Breast epithelium (tissue), 4 donors: Measurements from ENCODE around the gene STX16. TPM values are rescaled to one million over a fixed set of nuclear protein-coding genes. Genes with fewer than 3 reads are reported as not detected.

Source experiments
- DNase-seq, 2 donors: peaks; one replicate each; pipeline ENCODE4 v3.0.0-alpha.2; 2019; ENCODE audit warnings: low spot score in 2 of 2
- H3K27ac ChIP-seq, 2 donors: fragments of 200-600 bp; sonication (generic) in 1 of 2; one replicate each; pipeline ENCODE4 v1.5.1; 2016 to 2019; ENCODE audit warnings: mild to moderate bottlenecking in 1 of 2
- H3K27me3 ChIP-seq, 2 donors: fragments of 200-600 bp; sonication (generic) in 1 of 2; one replicate each; pipeline versions ENCODE4 v1.5.1 to v1.6.0; 2017 to 2019; ENCODE audit warnings: control low read depth in 1 of 2, mild to moderate bottlenecking in 1 of 2
- H3K36me3 ChIP-seq: fragments of 200-600 bp; one replicate; pipeline ENCODE4 v1.5.1; 2019
- H3K4me1 ChIP-seq, 2 donors: fragments of 200-600 bp; sonication (generic); one replicate each; pipeline ENCODE4 v1.5.1; 2016 to 2019; ENCODE audit warnings: control low read depth in 1 of 2
- H3K4me3 ChIP-seq, 3 donors: fragments of 200-600 bp; sonication (generic); 1 replicate in 2 of 3; 2 replicates in 1 of 3; pipeline ENCODE4 v1.5.1; 2016 to 2019; ENCODE audit warnings: mild to moderate bottlenecking in 3 of 3, moderate library complexity in 2 of 3
- H3K9me3 ChIP-seq, 2 donors: fragments of 200-600 bp; sonication (generic) in 1 of 2; one replicate each; pipeline ENCODE4 v1.5.1; 2016 to 2019; ENCODE audit warnings: control low read depth in 1 of 2
- POLR2A ChIP-seq: fragments of 450-650 bp; IDR thresholded peaks from one replicate; pipeline ENCODE4 v1.6.1; 2016; ENCODE audit warnings: antibody characterized with exemption, mild to moderate bottlenecking, moderate library complexity
- POLR2AphosphoS5 ChIP-seq, 3 donors: sonication (generic); formaldehyde crosslinking; IDR thresholded peaks; one replicate each; pipeline ENCODE4 v1.6.1; 2017; ENCODE audit warnings: antibody characterized with exemption in 3 of 3
- intact Hi-C: fragments of 100-400 bp; cut with DNase I; formaldehyde crosslinking; loops from one replicate; pipeline ENCODE4 v1.15.1; 2023; ENCODE audit warnings: low total_unique reads
- total RNA-seq, 3 donors: library from RNA; depleted of rRNA; stranded (reverse); fragments of >200 nt; gene quantifications; one replicate each; pipeline ENCODE4 v1.1.0, GENCODE V29; 2016
- TF ChIP-seq, protein P1 (sequence below), 3 donors: fragments of 450-650 bp; IDR thresholded peaks; one replicate each; pipeline ENCODE4 v1.5.1; 2016 to 2017; ENCODE audit warnings: antibody characterized with exemption in 3 of 3, mild to moderate bottlenecking in 3 of 3, moderate library complexity in 3 of 3

Gene STX16
- total RNA-seq, 3 donors from 2014 or later, result 54.4 to 76.5 (median 74.4) TPM

- Histone ChIP-seq H3K27me3 (no peaks in the 10 kb centered on the region), H3K9me3 (no peaks in the 10 kb centered on the region), H3K4me3 (no peak overlapping the region), H3K36me3 (peaks cover under 1% of the 10 kb centered on the region), H3K27ac (no peak overlapping the region), H3K4me1 (peaks cover 5 to 23% of the 10 kb centered on the region in 2 donors)
- intact Hi-C loops, result no loop called here
- no peak for DNase-seq
- TF ChIP-seq, protein P1, sequence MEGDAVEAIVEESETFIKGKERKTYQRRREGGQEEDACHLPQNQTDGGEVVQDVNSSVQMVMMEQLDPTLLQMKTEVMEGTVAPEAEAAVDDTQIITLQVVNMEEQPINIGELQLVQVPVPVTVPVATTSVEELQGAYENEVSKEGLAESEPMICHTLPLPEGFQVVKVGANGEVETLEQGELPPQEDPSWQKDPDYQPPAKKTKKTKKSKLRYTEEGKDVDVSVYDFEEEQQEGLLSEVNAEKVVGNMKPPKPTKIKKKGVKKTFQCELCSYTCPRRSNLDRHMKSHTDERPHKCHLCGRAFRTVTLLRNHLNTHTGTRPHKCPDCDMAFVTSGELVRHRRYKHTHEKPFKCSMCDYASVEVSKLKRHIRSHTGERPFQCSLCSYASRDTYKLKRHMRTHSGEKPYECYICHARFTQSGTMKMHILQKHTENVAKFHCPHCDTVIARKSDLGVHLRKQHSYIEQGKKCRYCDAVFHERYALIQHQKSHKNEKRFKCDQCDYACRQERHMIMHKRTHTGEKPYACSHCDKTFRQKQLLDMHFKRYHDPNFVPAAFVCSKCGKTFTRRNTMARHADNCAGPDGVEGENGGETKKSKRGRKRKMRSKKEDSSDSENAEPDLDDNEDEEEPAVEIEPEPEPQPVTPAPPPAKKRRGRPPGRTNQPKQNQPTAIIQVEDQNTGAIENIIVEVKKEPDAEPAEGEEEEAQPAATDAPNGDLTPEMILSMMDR (IDR thresholded peaks at IDR 0.05), result no peak
- TF ChIP-seq POLR2AphosphoS5 (IDR thresholded peaks at IDR 0.05), result no peak
- TF ChIP-seq POLR2A, result no peak
Observed at GRCh38 chr20:58695084-58695722, 44.1 kb downstream of the STX16 start.

GRCh38 chr20:58695895-58696375, 44.9 kb downstream of the STX16 start:
- TF ChIP-seq POLR2A (no peak), POLR2AphosphoS5 (IDR thresholded peaks at IDR 0.05) (no peak)
- TF ChIP-seq, protein P1 (IDR thresholded peaks at IDR 0.05), result no peak
- Histone ChIP-seq H3K36me3 (peaks cover 6% of the 10 kb centered on the region), H3K4me3 (no peak overlapping the region), H3K27ac (no peak overlapping the region), H3K4me1 (peaks cover 5 to 16% of the 10 kb centered on the region in 2 donors), H3K9me3 (no peaks in the 10 kb centered on the region), H3K27me3 (no peaks in the 10 kb centered on the region)
- DNase-seq, result no peak
- intact Hi-C loops, result no loop called here

- Histone ChIP-seq H3K27ac (no peak overlapping the region), H3K27me3 (no peaks in the 10 kb centered on the region), H3K9me3 (no peaks in the 10 kb centered on the region), H3K4me1 (peaks cover 5 to 14% of the 10 kb centered on the region in 2 donors), H3K36me3 (peaks cover 6% of the 10 kb centered on the region), H3K4me3 (no peak overlapping the region)
- intact Hi-C loops, result no loop called here
- TF ChIP-seq POLR2AphosphoS5 (IDR thresholded peaks at IDR 0.05) (no peak), POLR2A (no peak)
- TF ChIP-seq, protein P1 (IDR thresholded peaks at IDR 0.05), result no peak
- DNase-seq, result no peak
Observed at GRCh38 chr20:58696411-58696961, 45.4 kb downstream of the STX16 start.

DNA sequence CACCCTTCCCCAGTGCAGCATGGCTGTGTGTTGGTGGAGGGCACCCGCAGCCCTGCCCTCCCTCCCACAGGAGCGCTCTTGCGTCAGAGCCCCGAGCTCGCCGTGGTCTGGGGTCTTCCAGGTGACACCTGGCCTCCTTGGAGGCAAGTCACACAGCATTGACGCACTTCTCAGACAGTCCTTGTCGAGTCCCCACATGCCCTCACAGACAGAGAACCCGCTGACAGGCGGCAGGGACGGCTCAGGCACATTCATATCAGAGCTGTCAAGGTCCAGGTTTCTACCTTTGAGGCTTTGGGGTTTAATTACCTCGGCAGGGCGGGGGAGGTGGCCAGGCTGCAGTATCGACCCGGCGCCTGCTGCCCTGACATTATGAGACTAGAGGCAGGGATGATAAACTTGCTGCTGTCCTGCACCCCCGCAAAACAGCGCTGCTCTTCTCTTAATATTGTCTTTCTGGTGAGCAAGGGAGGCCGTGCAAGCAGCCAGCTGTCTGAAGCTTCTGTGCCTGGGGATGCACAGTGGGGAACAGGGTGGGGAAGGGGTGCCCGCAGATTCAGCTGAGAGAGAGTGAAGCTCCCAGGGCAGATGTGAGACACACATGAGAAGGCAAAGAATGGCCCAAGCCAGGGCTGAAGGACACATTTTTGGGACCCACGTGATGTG, 46.3 kb downstream of the STX16 start:
- peaks cover 5 to 14% of the 10 kb centered on the region in 2 donors for H3K4me1 ChIP-seq
- H3K9me3 ChIP-seq, result no peaks in the 10 kb centered on the region
- no peak for TF ChIP-seq POLR2A
- no peak for DNase-seq
- H3K4me3 ChIP-seq, result no peak overlapping the region
- intact Hi-C loops, result no loop called here
- H3K27ac ChIP-seq, result no peak overlapping the region
- H3K27me3 ChIP-seq, result no peaks in the 10 kb centered on the region
- H3K36me3 ChIP-seq, result peaks cover 6% of the 10 kb centered on the region

DNA sequence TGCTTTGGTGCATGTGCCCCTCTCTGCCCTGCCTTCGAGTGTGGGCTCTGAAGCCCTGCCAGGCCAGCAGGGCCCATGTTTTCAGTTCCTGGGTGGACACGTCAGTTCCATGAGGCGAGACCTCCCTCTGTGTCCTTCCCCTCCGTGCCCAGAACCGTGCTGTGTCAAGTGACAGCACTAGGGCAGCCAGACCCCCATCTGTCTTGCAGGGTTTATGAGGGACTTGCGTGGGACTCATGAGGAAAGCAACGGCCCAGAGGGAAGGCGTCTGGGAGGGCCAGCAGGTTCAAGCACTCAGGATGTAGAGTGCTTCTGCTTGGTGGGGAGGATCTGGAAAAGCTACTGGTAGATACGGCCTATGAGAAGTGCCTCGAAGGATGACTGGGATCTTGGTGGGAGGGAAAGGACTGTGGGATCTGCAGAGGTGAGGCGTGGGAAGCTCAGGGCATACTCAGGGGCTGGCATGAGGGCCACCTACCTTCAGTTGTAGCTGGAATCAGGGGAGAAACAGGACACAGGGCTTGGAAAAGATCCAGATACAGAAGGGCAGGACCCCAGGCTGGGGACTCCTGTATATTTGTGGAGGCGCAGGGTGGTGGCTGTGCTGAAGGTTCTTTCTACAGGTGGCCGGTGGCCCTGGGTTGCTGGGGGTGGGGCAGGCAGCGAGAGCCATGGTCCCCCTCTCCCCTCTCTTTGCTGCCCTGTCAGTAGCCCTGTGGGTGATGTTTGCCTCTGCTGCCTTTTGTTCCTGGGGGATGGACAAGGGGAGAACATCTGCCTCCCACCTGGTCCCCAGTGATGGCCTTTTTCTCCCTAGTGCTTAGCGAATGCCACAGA, 47.0 kb downstream of the STX16 start:
- TF ChIP-seq POLR2A (no peak), POLR2AphosphoS5 (IDR thresholded peaks at IDR 0.05) (no peak)
- TF ChIP-seq, protein P1 (IDR thresholded peaks at IDR 0.05), result no peak
- H3K27me3 ChIP-seq, result no peaks in the 10 kb centered on the region
- intact Hi-C loops, result no loop called here
- no peak for DNase-seq
- H3K36me3 ChIP-seq, result peaks cover 6% of the 10 kb centered on the region
- no peaks in the 10 kb centered on the region for H3K9me3 ChIP-seq
- peaks cover 5 to 14% of the 10 kb centered on the region in 2 donors for H3K4me1 ChIP-seq
- no peak overlapping the region for H3K27ac ChIP-seq
- no peak overlapping the region for H3K4me3 ChIP-seq
